ENCODE data around the gene SFXN5.

SFXN5 gene

DNA sequence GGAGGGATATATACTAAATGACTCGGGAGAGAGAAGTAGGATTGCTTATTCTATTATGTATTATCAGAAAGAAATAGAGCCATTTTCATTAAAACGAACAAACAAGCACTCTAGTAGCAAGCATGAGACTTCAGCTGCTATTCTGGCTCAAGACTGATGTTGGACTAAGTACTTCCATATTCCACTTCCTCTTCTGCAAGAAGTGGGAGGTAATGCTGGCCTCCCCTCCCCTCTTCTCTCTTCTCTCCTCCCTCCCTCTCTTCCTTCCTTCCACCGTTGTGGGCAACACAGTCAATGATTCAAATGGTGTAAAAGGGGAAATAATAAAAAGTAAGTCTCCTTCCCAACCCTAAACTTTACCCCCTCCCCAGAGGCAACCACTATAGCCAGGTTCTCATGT lies 91.6 kb downstream of the SFXN5 start:
- no peak for DNase-seq (ENCODE audit: low read depth in 3 of 3)

DNA sequence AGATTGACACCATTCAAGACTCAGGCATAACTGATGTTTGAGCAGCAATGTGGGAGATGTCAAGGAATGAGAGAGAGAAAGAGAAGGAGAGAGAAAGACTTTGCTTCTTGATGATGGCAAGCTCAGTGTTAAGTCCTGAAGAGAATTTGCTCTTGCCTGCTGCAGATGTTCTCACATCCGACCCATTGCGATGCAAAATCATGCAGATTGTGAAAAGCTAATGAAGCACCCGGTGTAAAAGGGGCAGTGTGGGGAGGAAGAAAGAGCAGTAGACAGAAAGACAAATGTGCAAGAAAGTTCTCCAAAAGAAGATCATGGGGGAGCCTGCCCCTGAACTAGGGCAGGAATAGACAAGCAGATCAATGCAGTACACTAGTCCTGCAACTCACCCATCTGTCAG lies 96.5 kb downstream of the SFXN5 start:
- no peak for DNase-seq (ENCODE audit: low read depth in 3 of 3)

GRCh38 chr2:72974436-72974754 lies 97.1 kb downstream of the SFXN5 start:
- no peak for DNase-seq (ENCODE audit: low read depth in 3 of 3)

- DNase-seq (ENCODE audit: low read depth in 3 of 3), result peak; percentile 5 to 20 (median 19)
Observed at GRCh38 chr2:72973566-72974435, 97.7 kb downstream of the SFXN5 start.

- DNase-seq (ENCODE audit: low read depth in 3 of 3), result no peak
Observed at GRCh38 chr2:72973137-72973535, 98.4 kb downstream of the SFXN5 start.

- no peak for DNase-seq (ENCODE audit: low read depth in 3 of 3)
Observed at GRCh38 chr2:72972352-72973136, 99.0 kb downstream of the SFXN5 start.

DNA sequence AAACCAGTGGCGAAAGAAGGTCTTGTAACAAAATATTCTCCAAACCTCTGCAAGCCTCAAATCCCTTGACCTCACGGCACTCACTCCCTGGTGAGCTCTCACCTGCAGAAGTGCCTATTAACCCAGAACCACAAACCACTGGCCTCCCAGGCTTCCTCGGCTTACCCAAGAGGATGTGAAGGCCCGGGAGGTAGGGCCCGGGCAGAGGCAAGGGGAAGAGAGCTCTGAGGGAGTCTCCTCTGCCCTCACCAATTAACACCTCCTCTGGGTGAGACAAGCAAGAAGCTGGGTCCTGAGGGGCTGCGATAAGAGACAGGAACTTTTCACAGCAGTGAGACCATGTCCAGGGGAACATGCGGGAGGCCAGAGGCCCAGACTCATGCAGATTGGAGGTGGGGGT lies 100.5 kb downstream of the SFXN5 start:
- no peak for DNase-seq (ENCODE audit: low read depth in 3 of 3)

DNA sequence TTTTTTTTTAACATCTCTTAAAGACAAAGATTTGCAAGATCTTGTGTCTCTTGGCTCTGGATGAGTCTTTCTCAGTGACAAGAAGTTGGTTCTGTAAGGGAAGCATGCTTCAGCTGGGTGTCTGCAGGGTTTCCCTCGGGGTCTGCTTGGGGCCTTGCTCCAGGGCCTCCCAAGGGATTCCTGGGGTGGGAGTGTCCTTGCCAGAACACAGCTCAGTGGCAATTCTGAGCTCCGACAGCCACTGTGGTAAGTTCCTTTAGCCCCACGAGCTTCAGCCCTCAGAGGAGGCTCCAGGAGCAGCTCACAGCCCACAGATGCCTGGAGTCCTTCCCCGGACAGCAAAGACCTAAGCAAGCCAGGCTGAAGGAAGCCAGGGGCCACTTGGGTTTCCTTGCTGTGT lies 101.8 kb downstream of the SFXN5 start:
- no peak for DNase-seq (ENCODE audit: low read depth in 3 of 3)

DNA sequence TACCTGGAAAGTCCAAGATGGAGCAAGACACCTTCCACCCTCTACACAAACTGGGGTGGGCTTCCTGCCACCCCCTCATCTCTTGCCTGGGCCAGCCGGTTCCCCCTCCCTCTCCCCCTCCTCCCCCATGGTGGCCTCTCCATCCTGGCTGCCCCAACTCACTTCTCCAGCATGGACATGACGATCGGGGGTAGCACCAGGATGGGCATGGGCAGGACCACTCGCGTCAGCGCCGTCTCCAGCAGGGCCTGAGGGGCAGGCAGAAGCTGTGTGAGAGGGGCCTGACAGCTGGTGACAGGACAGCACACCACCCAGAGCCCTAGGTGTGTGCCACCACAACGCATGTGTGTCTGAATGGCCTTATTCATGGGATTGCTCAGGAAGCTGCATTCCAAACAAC lies 103.2 kb downstream of the SFXN5 start:
- no peak for DNase-seq (ENCODE audit: low read depth in 3 of 3)

DNA sequence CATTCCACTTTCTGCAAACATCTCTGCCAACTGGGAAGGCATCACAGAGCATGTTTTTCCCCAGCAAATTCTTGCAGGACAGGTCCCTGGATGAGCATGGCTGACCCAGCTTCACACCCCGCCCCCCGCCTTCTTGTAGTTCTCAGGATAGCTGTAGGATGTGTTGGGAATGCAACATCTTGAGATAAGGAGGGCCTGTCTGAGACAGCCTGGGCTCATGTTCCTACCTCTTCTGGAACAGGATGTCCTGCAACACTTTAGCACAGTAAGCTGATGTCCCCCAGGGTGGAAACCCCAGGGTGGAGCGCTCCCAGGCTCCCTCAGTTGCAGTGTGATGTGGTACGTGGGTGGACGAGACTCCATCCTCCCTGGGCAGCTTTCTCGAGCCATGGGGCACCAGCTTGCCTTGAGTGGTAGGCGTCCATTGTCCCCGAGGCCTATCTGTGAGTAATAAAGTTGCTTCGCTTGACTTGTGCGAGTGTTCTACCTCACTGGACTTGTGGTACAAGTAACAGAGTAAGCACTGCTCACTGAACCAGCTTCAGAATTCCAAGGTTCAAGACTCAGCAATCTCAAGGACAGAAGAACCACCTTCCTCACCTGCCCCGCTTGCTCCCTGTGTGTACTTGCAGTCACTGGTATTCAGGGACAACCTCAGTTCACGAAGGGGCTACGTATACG lies 105.6 kb downstream of the SFXN5 start:
- no peak for DNase-seq (ENCODE audit: low read depth in 3 of 3)

DNA sequence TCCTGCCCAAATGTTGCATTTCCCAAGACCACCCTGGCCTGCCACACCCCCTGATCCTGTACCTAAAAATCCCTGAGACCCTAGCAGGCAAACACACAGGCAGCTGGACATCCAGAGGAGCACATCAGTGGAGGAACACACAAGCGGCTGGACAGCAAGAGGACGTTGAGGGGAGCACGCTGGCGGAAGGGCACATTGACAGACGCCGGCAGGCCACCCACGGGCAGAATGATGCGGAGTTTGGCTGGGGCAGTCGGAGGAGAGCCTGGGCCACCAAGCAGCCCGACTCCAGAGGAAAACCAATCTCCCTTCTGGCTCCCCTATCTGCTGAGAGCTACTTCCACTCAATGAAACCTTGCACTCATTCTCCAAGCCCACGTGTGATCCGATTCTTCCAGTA lies 106.5 kb downstream of the SFXN5 start:
- DNase-seq (ENCODE audit: low read depth in 3 of 3), result no peak

- no peak for DNase-seq (ENCODE audit: low read depth in 3 of 3)
Observed at GRCh38 chr2:72964146-72964525, 107.4 kb downstream of the SFXN5 start.

DNA sequence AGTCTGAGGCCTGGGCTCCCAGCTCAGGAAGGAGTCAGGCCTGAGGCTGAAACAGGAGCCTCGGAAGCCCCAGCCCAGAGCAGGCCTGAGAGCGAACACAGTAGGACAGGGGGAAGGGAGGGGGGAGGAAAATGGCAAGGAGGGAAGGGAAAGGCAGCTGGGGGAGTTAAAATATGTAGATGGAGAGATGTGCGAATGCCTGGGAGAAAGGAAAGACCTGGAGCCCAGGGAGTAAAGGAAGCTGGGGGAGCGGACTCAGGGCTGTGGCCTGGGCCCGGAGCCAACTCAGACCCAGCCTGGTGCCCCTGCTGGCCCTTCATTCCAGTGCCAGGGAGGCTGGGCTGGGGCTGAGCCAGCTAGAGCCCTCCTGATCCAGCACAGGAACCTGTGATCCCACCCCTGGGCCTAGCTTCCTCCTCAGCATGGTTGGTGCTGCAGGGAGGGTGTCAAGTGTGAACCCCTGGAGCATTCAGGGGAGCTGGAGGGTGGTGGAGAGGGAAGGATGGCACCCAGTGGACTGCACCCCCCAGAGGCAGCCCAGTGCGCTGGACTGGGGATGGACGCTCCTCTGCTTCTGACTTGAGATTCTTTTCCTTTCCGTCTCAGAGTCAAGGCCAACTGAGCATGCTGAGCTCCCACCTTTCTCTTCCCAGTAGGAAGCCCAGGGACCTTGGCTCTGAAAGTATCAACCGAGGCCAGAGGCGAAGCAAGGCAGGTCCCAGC lies 107.9 kb downstream of the SFXN5 start:
- DNase-seq (ENCODE audit: low read depth in 3 of 3), result no peak

DNA sequence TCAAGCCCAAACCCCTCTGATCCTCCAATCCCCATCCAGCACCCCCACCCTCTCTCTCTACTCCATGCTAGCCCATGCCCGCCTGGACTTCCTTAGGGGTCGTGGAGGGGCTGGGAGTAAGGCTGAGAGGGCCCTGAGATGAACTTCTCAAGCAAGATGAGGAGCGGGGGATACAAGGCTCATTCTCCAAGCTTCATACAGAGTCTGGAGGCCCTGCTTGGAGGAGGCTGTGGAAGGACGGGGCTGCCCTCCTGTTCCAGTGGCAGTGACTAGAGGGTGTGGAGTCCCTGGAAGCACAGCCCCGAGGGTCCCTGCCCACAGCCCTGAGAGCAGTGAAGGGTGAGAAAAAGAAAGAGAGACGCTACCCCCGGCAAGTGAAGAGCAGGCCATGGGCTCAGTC lies 108.6 kb downstream of the SFXN5 start:
- DNase-seq (ENCODE audit: low read depth in 3 of 3), result no peak

- no peak for DNase-seq (ENCODE audit: low read depth in 3 of 3)
Observed at GRCh38 chr2:72961853-72962468, 109.6 kb downstream of the SFXN5 start.

DNA sequence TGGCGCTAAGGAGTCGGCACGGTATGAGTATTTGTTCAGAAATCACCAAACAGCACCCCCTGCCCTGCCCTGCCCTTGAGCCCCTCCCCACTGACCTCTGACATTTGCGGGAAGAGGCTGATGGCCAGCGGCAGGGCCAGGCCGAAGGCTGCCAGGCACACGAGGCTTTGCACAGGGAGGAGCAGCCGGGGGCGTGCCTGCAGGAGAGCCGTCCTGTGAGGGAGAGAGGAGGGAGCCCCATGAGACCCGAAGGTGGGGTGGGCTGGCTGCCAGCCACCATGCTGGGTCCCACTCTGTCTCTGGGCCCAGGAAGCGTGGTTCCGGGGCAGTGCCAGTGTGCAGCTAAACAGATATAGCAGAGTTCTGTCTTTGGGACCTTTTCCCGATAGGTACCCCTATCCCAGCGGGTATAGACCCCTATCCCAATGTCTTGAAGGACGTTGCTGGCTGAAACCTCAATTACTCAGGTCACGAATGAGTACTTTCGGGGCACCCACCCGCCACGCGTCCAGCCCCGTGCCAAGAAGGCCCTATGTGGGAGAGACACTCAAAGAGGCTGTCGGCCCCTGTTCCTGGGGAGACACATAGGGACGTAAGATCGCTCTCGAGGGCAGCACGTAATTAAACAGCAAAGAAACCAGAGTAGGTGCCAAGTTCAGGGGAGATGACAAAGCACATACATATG lies 110.3 kb downstream of the SFXN5 start:
- no peak for DNase-seq (ENCODE audit: low read depth in 3 of 3)

- DNase-seq (ENCODE audit: low read depth in 3 of 3), result no peak
Observed at GRCh38 chr2:72959995-72960981, 111.2 kb downstream of the SFXN5 start.

- DNase-seq (ENCODE audit: low read depth in 3 of 3), result no peak
Observed at GRCh38 chr2:72959554-72959953, 112.0 kb downstream of the SFXN5 start.

DNA sequence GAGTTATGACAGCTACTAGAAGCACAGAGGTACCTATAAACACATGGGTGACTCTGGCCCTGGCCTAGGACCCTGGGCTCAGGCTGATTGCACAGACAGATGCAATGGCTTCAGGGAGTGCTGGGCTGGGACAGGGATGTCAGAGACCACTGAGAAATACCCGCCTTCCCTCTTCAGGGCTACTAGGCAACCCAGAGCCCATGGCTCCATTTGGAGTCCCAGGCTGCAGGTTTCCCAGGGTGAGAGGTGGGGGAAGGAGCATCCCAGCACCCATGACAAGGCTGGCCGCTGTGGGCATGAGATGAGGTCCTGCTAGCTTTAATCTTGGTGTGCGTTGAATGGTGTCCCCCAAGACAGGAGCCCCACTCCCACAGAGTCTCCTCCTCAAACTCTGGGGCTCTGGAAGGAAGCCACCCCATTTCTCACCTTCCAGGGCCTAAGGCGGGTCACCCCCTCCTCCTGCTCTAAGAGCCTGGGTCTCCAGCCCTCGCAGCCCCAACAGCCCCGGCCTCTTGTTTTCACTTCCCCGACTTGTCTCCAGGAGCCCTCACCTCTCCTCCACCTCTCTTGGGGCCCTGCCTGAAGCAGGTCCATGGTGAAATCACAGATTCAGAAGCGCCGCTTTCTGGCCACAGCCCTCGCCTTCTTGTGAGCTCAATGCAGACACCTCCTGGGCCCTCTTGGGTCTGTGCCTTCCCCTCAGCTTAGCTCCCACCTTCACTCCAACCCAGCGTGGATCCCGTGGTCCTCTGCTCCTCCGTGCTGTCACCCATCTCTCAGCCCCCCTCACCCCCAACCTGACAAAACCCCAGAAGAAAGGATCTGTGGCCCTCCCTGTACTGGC lies 112.7 kb downstream of the SFXN5 start:
- no peak for DNase-seq (ENCODE audit: low read depth in 3 of 3)

All from stimulated activated CD4-positive, alpha-beta T cell treated with anti-CD3 and anti-CD28 coated beads, TNF-alpha, amount 100 ng/mL, for 48 hours (primary cell).